ENCODE data around the gene CCNL1. TPM values are rescaled to one million over a fixed set of nuclear protein-coding genes. Genes with fewer than 3 reads are reported as not detected.
"Not testable (repeated sequence)": the region's sequence is repeated elsewhere in the genome, so short reads cannot be mapped to it uniquely, and the experiment has no call there.

CCNL1 gene
- polyA plus RNA-seq, 1 donor from 2014 or later = 186 TPM

DNA sequence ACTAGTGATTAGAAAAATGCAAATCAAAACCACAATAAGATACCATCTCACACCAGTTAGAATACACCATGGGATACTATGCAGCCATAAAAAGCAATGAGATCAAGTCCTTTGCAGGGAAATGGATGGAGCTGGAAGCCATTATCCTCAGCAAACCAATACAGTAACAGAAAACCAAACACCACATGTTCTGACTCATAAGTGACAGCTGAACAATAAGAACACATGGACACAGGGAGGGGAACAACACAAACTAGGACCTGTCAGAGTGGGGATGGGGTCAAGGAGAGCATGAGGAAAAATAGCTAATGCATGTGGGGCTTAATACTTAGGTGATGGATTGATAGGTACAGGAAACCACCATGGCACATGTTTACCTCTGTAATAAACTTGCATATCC, 36.0 kb upstream of the CCNL1 start:
- Histone ChIP-seq H3K27ac (ENCODE audit: low read length) (no peak overlapping the region), H3K4me2 (ENCODE audit: low read length) (no peak overlapping the region), H3K36me3 (ENCODE audit: insufficient read depth, low read length) (no peaks in the 10 kb centered on the region), H3K9me2 (ENCODE audit: insufficient read depth, low read length) (no peaks in the 10 kb centered on the region), H3K4me3 (ENCODE audit: low read length) (no peak overlapping the region), H3K27me3 (ENCODE audit: insufficient read depth, low read depth, low read length) (no peaks in the 10 kb centered on the region), H3K9ac (ENCODE audit: low read length) (no peak overlapping the region), H4K20me1 (ENCODE audit: insufficient read depth) (no peaks in the 10 kb centered on the region), H2AFZ (ENCODE audit: low read depth, low read length) (no peak overlapping the region), H3F3A (ENCODE audit: insufficient read depth, low read length, poor library complexity, severe bottlenecking) (no peaks in the 10 kb centered on the region), H3K79me2 (replicated peaks; ENCODE audit: insufficient read depth, low read length) (no peaks in the 10 kb centered on the region), H3K9me3 (ENCODE audit: low read length) (no peaks in the 10 kb centered on the region)
- TF ChIP-seq SMC3 (conservative IDR thresholded peaks at IDR 0.05; ENCODE audit: poor library complexity) = no peak
- TF ChIP-seq, protein P1, sequence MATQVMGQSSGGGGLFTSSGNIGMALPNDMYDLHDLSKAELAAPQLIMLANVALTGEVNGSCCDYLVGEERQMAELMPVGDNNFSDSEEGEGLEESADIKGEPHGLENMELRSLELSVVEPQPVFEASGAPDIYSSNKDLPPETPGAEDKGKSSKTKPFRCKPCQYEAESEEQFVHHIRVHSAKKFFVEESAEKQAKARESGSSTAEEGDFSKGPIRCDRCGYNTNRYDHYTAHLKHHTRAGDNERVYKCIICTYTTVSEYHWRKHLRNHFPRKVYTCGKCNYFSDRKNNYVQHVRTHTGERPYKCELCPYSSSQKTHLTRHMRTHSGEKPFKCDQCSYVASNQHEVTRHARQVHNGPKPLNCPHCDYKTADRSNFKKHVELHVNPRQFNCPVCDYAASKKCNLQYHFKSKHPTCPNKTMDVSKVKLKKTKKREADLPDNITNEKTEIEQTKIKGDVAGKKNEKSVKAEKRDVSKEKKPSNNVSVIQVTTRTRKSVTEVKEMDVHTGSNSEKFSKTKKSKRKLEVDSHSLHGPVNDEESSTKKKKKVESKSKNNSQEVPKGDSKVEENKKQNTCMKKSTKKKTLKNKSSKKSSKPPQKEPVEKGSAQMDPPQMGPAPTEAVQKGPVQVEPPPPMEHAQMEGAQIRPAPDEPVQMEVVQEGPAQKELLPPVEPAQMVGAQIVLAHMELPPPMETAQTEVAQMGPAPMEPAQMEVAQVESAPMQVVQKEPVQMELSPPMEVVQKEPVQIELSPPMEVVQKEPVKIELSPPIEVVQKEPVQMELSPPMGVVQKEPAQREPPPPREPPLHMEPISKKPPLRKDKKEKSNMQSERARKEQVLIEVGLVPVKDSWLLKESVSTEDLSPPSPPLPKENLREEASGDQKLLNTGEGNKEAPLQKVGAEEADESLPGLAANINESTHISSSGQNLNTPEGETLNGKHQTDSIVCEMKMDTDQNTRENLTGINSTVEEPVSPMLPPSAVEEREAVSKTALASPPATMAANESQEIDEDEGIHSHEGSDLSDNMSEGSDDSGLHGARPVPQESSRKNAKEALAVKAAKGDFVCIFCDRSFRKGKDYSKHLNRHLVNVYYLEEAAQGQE (IDR thresholded peaks at IDR 0.05; ENCODE audit: borderline replicate concordance) = no peak
- TF ChIP-seq POLR2AphosphoS5 (IDR thresholded peaks at IDR 0.05) = no peak
- no peak for TF ChIP-seq EZH2 (IDR thresholded peaks at IDR 0.05; ENCODE audit: borderline replicate concordance, insufficient read depth, low read length, poor library complexity, severe bottlenecking)
- TF ChIP-seq, protein P2, sequence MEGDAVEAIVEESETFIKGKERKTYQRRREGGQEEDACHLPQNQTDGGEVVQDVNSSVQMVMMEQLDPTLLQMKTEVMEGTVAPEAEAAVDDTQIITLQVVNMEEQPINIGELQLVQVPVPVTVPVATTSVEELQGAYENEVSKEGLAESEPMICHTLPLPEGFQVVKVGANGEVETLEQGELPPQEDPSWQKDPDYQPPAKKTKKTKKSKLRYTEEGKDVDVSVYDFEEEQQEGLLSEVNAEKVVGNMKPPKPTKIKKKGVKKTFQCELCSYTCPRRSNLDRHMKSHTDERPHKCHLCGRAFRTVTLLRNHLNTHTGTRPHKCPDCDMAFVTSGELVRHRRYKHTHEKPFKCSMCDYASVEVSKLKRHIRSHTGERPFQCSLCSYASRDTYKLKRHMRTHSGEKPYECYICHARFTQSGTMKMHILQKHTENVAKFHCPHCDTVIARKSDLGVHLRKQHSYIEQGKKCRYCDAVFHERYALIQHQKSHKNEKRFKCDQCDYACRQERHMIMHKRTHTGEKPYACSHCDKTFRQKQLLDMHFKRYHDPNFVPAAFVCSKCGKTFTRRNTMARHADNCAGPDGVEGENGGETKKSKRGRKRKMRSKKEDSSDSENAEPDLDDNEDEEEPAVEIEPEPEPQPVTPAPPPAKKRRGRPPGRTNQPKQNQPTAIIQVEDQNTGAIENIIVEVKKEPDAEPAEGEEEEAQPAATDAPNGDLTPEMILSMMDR (IDR thresholded peaks at IDR 0.05; ENCODE audit: poor library complexity, severe bottlenecking) = no peak
- TF ChIP-seq TAF1 (IDR thresholded peaks at IDR 0.05; ENCODE audit: low read depth) = no peak
- no peak for TF ChIP-seq EP300 (conservative IDR thresholded peaks at IDR 0.05; ENCODE audit: poor library complexity, severe bottlenecking)
- no peak for TF ChIP-seq MXI1 (conservative IDR thresholded peaks at IDR 0.05; ENCODE audit: poor library complexity, severe bottlenecking)
- no peak for TF ChIP-seq RAD21 (conservative IDR thresholded peaks at IDR 0.05)

DNA sequence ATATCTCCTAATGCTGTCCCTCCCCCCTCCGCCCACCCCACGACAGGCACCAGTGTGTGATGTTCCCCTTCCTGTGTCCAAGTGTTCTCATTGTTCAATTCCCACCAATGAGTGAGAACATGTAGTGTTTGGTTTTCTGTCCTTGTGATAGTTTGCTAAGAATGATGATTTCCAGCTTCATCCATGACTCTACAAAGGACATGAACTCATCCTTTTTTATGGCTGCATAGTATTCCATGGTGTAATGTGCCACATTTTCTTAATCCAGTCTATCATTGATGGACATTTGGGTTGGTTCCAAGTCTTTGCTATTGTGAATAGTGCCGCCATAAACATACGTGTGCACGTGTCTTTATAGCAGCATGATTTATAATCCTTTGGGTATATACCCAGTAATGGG, 31.2 kb upstream of the CCNL1 start:
- not testable (repeated sequence) for H3K36me3 ChIP-seq (ENCODE audit: insufficient read depth, low read length); H4K20me1 ChIP-seq (ENCODE audit: insufficient read depth); H3K4me2 ChIP-seq (ENCODE audit: low read length); H3K27ac ChIP-seq (ENCODE audit: low read length); H3F3A ChIP-seq (ENCODE audit: insufficient read depth, low read length, poor library complexity, severe bottlenecking); H3K9me2 ChIP-seq (ENCODE audit: insufficient read depth, low read length); H3K79me2 ChIP-seq (replicated peaks; ENCODE audit: insufficient read depth, low read length); H3K27me3 ChIP-seq (ENCODE audit: insufficient read depth, low read depth, low read length); H2AFZ ChIP-seq (ENCODE audit: low read depth, low read length); H3K9ac ChIP-seq (ENCODE audit: low read length); H3K9me3 ChIP-seq (ENCODE audit: low read length); H3K4me3 ChIP-seq (ENCODE audit: low read length)

DNA sequence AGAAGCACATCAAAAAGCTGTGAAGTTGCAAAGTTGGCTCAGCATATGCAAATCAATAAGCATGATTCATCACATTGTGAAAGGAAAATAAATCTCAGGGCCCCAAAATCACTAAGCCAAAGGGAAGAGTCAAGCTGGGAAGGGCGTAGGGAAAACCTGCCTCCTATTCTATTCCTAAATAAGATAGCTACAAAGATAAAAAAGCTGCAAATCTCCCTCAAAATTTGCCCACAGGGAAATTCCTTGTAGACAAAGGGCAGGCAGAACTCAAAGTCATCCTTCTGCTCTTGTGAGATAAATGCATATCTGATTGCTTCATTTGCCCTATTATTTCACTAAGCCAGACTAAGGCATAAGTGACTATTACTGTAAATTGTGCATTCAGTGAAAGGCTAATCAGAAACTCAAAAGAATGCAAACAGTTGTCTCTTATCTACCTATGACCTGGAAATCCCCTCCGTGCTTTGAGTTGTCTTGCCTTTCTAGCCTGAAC, 30.5 kb upstream of the CCNL1 start:
- no peaks in the 10 kb centered on the region for H4K20me1 ChIP-seq (ENCODE audit: insufficient read depth)
- H3K36me3 ChIP-seq (ENCODE audit: insufficient read depth, low read length) = no peaks in the 10 kb centered on the region
- H3K27me3 ChIP-seq (ENCODE audit: insufficient read depth, low read depth, low read length) = no peaks in the 10 kb centered on the region
- no peak overlapping the region for H3K4me3 ChIP-seq (ENCODE audit: low read length)
- H3K79me2 ChIP-seq (replicated peaks; ENCODE audit: insufficient read depth, low read length) = no peaks in the 10 kb centered on the region
- no peak overlapping the region for H3K4me2 ChIP-seq (ENCODE audit: low read length)
- no peak overlapping the region for H3K27ac ChIP-seq (ENCODE audit: low read length)
- no peak overlapping the region for H2AFZ ChIP-seq (ENCODE audit: low read depth, low read length)
- H3K9ac ChIP-seq (ENCODE audit: low read length) = no peak overlapping the region
- TF ChIP-seq SMC3 (conservative IDR thresholded peaks at IDR 0.05; ENCODE audit: poor library complexity) (no peak), EZH2 (IDR thresholded peaks at IDR 0.05; ENCODE audit: borderline replicate concordance, insufficient read depth, low read length, poor library complexity, severe bottlenecking) (no peak), TAF1 (IDR thresholded peaks at IDR 0.05; ENCODE audit: low read depth) (no peak), RAD21 (conservative IDR thresholded peaks at IDR 0.05) (no peak), POLR2AphosphoS5 (IDR thresholded peaks at IDR 0.05) (no peak), MXI1 (conservative IDR thresholded peaks at IDR 0.05; ENCODE audit: poor library complexity, severe bottlenecking) (no peak), EP300 (conservative IDR thresholded peaks at IDR 0.05; ENCODE audit: poor library complexity, severe bottlenecking) (no peak)
- TF ChIP-seq, protein P1 (IDR thresholded peaks at IDR 0.05; ENCODE audit: borderline replicate concordance) = no peak
- TF ChIP-seq, protein P2 (IDR thresholded peaks at IDR 0.05; ENCODE audit: poor library complexity, severe bottlenecking) = no peak
- H3K9me2 ChIP-seq (ENCODE audit: insufficient read depth, low read length) = no peaks in the 10 kb centered on the region
- H3F3A ChIP-seq (ENCODE audit: insufficient read depth, low read length, poor library complexity, severe bottlenecking) = no peaks in the 10 kb centered on the region
- peaks cover 7% of the 10 kb centered on the region for H3K9me3 ChIP-seq (ENCODE audit: low read length)
